Ureter (tissue), 1 donor: ENCODE measurements around the gene ATP1A2. TPM values are rescaled to one million over a fixed set of nuclear protein-coding genes. Genes with fewer than 3 reads are reported as not detected.

ENCODE experiments used
- DNase-seq: peaks from one replicate; pipeline ENCODE4 v3.0.0-alpha.2; 2020; ENCODE audit warnings: low spot score
- total RNA-seq: library from RNA; stranded (reverse); gene quantifications from one replicate; pipeline ENCODE4 v1.2.4, GENCODE V29; 2023
- donor health status: DM: yes; HTN: yes; CAD: no.

The ATP1A2 gene
- 41.2 TPM for total RNA-seq

- no peak for DNase-seq
Observed at GRCh38 chr1:160115545-160116282, at the start of gene ATP1A2. ATP1A2 (plus strand) TSS chr1:160115759; CDS start chr1:160115862, 103 bp downstream.

DNA sequence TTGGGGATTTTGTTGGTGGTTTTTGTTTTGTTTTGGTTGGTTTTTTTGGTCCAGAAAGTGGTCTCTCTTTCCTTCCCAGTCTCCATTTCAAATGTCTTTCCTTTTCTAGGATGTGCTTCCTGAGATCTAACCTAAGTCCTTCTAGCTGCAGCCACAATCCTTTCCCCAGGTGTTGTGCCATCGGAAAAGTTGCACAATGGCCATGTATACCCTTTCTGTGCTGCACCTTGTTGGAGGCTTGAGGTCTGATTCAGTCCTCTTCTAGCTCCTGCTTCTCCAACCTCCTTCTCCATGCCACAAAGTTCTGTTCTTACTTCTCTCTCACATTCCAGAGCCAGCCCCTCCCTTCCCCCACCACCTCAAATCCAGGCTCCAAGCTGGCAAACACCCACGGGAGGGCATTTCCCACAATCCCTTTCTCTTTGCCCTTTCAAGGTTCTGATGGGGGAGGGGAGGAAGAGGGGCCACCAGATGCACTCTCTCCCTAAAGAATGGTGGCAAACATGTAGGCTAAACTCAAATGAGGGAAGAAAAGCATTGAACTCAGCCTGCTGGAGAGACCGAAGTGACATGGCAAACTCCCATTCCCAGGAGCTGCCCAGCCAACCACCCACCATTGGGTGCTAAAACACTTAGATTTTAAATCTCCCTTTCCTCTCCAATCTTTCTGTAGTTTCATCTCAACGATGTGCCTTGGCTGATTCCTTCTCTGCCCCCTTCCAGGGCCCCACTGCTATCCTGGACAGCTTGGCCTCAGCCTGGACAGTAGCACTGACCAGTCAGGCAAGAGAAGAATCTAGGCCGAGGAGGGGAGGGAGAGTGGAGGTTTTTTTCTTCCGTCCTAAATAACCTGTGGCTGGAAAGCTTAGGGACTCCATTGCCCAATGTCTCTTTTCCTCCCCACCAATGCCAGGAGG, 48.5 kb upstream of the ATP1A2 start:
- no peak for DNase-seq

GRCh38 chr1:160068225-160068624, 47.3 kb upstream of the ATP1A2 start:
- DNase-seq = no peak

- no peak for DNase-seq
Observed at GRCh38 chr1:160069460-160070231, 45.9 kb upstream of the ATP1A2 start, which contains the start of gene KCNJ10. KCNJ10 (minus strand) TSS chr1:160070160; CDS start chr1:160042532, 27,628 bp downstream.

- peak; percentile 66 for DNase-seq
Observed at GRCh38 chr1:160070243-160071163, 45.1 kb upstream of the ATP1A2 start.

GRCh38 chr1:160071289-160071688, 44.3 kb upstream of the ATP1A2 start:
- DNase-seq = no peak

- no peak for DNase-seq
Observed at GRCh38 chr1:160074865-160075264, 40.7 kb upstream of the ATP1A2 start.

DNA sequence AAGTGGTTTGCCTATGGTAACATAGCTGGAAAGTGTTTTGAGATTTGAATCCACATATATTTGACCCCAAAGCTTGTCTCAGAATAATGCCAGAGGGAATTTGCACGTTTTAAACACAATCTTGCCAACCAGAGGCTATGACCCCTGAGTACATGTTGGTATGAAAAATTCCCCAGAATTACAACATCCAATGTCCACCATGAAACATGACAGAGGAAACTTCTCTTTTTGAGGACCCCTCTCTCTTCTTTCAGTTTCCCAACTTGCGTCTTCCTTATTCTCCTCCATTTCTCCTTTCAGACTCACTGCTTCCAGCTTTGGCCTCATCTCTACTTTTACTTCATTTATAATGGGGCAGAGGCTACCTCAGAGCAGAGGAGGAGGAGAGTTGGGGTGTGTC, 39.7 kb upstream of the ATP1A2 start:
- DNase-seq = no peak

- DNase-seq = no peak
Observed at GRCh38 chr1:160076295-160076694, 39.3 kb upstream of the ATP1A2 start.

DNA sequence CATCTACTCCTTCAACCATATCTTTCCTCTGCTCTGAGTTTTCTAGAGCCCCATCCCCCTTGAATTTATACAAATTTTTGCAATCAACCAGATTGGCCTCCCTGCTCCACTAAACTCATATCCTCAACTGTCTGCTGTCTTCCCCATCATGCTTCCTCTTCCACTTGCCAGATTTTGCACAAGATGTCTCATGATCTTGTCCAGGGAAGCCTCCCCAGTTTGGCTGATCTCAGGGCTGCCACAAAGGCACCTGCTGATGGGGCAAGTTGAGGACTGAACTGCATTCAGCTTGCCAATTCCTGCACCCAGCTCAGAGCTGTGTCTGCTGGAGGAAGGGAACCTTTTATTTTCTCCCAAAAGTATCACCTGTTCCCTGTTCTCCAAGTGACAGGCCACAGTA, 38.1 kb upstream of the ATP1A2 start:
- DNase-seq = no peak

- DNase-seq = no peak
Observed at GRCh38 chr1:160078512-160079195, 36.9 kb upstream of the ATP1A2 start.

- DNase-seq = no peak
Observed at GRCh38 chr1:160079448-160079847, 36.1 kb upstream of the ATP1A2 start.

DNA sequence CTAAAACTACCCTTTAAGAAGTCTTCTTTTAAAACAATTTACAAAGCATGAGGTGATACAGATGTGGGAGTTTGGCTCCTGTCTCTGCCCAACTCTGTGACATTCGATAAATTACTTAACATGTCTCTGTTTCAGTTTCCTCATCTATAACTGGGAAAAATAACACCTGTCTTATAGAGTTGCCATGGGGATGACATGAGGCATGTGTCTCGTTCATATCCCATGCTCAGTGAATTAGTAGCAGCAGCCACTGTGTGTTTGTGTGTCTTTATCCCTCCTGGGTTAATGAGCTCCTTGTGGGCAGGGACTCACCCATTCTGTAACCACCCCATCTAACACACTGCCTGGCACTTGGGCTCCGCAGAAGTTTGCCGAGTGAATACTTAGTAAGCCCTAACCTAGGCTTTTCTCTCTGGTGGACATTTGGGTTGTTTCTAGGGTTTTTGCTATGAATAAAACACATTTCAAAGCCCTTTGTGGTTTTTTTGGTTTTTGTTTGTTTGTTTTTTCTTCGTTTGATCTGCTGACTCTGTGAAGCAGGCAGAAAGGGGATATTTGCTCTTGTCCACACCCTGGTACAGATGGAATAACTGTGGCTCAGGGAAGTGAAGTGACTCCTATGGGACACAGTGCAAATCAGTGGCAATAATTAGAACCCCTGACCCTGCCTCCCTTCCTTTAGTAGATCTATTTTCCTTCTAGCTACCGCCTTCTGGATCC, 35.0 kb upstream of the ATP1A2 start:
- no peak for DNase-seq

- no peak for DNase-seq
Observed at GRCh38 chr1:160081261-160081936, 34.2 kb upstream of the ATP1A2 start, which contains the start of gene KCNJ9. KCNJ9 (plus strand) TSS chr1:160081538; CDS start chr1:160084031, 2,493 bp downstream.

DNA sequence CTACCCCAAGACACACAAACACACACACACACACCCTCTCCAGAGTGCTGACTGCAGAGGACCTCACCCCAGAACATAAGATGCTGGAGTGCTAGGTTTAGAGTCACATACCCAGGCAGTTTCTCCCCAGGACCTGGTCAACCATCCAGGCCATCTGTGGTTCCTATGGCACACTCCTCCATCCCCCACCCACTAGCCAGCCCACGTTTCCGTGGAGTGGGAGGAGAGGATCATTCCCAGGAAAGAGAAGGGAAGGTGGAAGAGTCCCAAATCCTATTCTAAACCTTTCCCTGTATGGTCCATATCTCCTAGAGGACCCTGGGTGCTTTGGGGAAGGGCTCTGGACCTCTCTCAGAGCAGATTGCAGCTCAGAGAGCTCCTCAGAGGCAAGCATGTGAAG, 33.1 kb upstream of the ATP1A2 start:
- DNase-seq = no peak

DNA sequence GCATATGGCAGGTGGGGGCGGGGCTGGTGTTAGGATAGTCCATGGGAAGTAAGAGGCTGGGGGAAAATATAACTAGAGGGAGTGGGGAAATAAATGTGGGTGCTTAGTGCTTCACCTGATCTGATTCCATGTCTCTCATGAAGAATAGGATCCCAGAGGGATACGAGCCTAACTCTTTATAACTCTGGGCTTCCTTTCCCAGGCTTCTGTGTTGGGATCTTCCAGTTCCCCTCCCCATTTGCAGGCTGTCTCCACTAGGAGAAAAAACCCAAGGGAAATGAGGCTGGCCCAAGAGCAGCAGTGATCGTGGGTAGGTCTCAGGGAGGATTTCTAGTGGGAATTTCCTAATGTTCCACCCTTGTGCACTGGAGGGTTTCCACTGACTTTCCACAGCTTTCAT, 32.6 kb upstream of the ATP1A2 start:
- no peak for DNase-seq

DNA sequence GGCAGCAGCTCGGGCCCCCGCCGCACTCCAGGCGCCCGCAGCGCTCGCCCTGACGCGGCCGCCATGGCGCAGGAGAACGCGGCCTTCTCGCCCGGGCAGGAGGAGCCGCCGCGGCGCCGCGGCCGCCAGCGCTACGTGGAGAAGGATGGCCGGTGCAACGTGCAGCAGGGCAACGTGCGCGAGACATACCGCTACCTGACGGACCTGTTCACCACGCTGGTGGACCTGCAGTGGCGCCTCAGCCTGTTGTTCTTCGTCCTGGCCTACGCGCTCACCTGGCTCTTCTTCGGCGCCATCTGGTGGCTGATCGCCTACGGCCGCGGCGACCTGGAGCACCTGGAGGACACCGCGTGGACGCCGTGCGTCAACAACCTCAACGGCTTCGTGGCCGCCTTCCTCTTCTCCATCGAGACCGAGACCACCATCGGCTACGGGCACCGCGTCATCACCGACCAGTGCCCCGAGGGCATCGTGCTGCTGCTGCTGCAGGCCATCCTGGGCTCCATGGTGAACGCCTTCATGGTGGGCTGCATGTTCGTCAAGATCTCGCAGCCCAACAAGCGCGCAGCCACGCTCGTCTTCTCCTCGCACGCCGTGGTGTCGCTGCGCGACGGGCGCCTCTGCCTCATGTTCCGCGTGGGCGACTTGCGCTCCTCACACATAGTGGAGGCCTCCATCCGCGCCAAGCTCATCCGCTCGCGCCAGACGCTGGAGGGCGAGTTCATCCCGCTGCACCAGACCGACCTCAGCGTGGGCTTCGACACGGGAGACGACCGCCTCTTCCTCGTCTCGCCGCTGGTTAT, 31.4 kb upstream of the ATP1A2 start:
- DNase-seq = peak; percentile 77

DNA sequence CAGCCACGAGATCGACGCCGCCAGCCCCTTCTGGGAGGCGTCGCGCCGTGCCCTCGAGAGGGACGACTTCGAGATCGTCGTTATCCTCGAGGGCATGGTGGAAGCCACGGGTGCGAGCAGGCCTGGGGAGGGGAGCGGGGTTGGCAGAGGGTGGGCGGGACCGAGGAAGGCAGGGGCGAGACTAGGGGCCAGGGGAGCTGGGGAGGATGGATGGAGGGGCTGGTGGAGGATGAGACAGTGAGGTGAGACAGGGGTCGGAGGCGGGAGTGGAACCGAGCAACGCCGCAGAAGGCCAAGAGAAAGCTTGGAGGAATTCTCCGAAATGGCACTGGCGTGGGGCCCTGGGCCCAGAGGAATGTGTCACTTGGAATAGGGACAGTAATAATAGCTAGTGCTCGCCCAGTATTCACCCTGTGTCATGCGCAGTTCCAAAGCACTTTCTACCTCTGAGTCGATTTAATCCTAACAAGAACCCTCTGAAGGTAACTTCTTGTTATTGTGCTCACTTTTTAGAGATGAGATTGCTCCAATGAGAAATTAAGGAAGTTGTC, 30.7 kb upstream of the ATP1A2 start:
- no peak for DNase-seq
